Peyer's patch (tissue), 4 donors: ENCODE data around the gene LMAN2L. TPM values are rescaled to one million over a fixed set of nuclear protein-coding genes. Genes with fewer than 3 reads are reported as not detected.

ENCODE experiments used
- DNase-seq, 3 donors: peaks; one replicate each; pipeline ENCODE4 v3.0.0-alpha.2; 2017 to 2019
- H3K27ac ChIP-seq, 4 donors: fragments of 200-600 bp; sonication (generic); one replicate each; pipeline ENCODE4 v1.5.1; 2016 to 2019
- H3K27me3 ChIP-seq, 2 donors: fragments of 200-600 bp; sonication (generic); one replicate each; pipeline ENCODE4 v1.5.1; 2019
- H3K36me3 ChIP-seq, 3 donors: fragments of 200-600 bp; sonication (generic); one replicate each; pipeline ENCODE4 v1.5.1; 2016 to 2019
- H3K4me1 ChIP-seq, 4 donors: fragments of 200-600 bp; sonication (generic); one replicate each; pipeline ENCODE4 v1.5.1; 2016 to 2019
- H3K4me3 ChIP-seq, 4 donors: fragments of 200-600 bp; sonication (generic); 1 replicate in 3 of 4; 2 replicates in 1 of 4; pipeline ENCODE4 v1.5.1; 2016 to 2019; ENCODE audit warnings: mild to moderate bottlenecking in 1 of 4
- H3K9me3 ChIP-seq, 4 donors: fragments of 200-600 bp; sonication (generic); one replicate each; pipeline ENCODE4 v1.5.1; 2016 to 2019; ENCODE audit warnings: mild to moderate bottlenecking in 1 of 4
- CTCF ChIP-seq, 6 experiments: fragments of 450-650 bp in 4 of 6; fragments of 200-600 bp in 2 of 6; sonication (generic) in 1 of 6; IDR thresholded peaks; one replicate each; pipeline ENCODE4 v1.5.1; 2017 to 2019; ENCODE audit warnings: antibody characterized with exemption in 6 of 6, mild to moderate bottlenecking in 3 of 6, moderate library complexity in 1 of 6
- POLR2A ChIP-seq, 2 donors: fragments of 450-650 bp; IDR thresholded peaks; one replicate each; pipeline ENCODE4 v1.5.1; 2017; ENCODE audit warnings: antibody characterized with exemption in 2 of 2, mild to moderate bottlenecking in 2 of 2, moderate library complexity in 2 of 2
- total RNA-seq, 4 donors: library from RNA; depleted of rRNA; stranded (reverse); fragments of >200 nt; gene quantifications; one replicate each; pipeline ENCODE4 v1.1.0, GENCODE V29; 2016

The LMAN2L gene
- total RNA-seq, 4 donors from 2014 or later: 9.4 to 12.5 (median 10.8) TPM

GRCh38 chr2:96663829-96664228, 76.0 kb downstream of the LMAN2L start:
- Histone ChIP-seq H3K36me3 (no peaks in the 10 kb centered on the region), H3K27me3 (no peaks in the 10 kb centered on the region), H3K9me3 (no peaks in the 10 kb centered on the region), H3K4me1 (no peaks in the 10 kb centered on the region), H3K4me3 (no peak overlapping the region), H3K27ac (no peak overlapping the region)
- DNase-seq: peak in 1 of 3 donors; percentile 21
- no peak for TF ChIP-seq POLR2A (IDR thresholded peaks at IDR 0.05)

- no peaks in the 10 kb centered on the region for H3K9me3 ChIP-seq
- H3K4me1 ChIP-seq: no peaks in the 10 kb centered on the region
- H3K4me3 ChIP-seq: no peak overlapping the region
- no peak for TF ChIP-seq POLR2A (IDR thresholded peaks at IDR 0.05)
- no peak for TF ChIP-seq CTCF (IDR thresholded peaks at IDR 0.05)
- no peak for DNase-seq
- H3K27me3 ChIP-seq: no peaks in the 10 kb centered on the region
- H3K27ac ChIP-seq: no peak overlapping the region
- no peaks in the 10 kb centered on the region for H3K36me3 ChIP-seq
Observed at GRCh38 chr2:96663177-96663576, 76.7 kb downstream of the LMAN2L start.

- no peak for TF ChIP-seq CTCF (IDR thresholded peaks at IDR 0.05)
- TF ChIP-seq POLR2A (IDR thresholded peaks at IDR 0.05): no peak
Observed at GRCh38 chr2:96662360-96662759, 77.5 kb downstream of the LMAN2L start.

GRCh38 chr2:96661324-96661723, 78.5 kb downstream of the LMAN2L start:
- no peaks in the 10 kb centered on the region for H3K4me1 ChIP-seq
- H3K27ac ChIP-seq: no peak overlapping the region
- no peak for DNase-seq
- H3K27me3 ChIP-seq: no peaks in the 10 kb centered on the region
- no peaks in the 10 kb centered on the region for H3K9me3 ChIP-seq
- H3K4me3 ChIP-seq: no peak overlapping the region
- no peak for TF ChIP-seq POLR2A (IDR thresholded peaks at IDR 0.05)
- no peak for TF ChIP-seq CTCF (IDR thresholded peaks at IDR 0.05)
- H3K36me3 ChIP-seq: no peaks in the 10 kb centered on the region

More at GRCh38 chr2:96662360-96662759, 77.5 kb downstream of the LMAN2L start:
- Histone ChIP-seq H3K9me3 (no peaks in the 10 kb centered on the region), H3K27ac (no peak overlapping the region), H3K4me3 (no peak overlapping the region), H3K27me3 (no peaks in the 10 kb centered on the region), H3K4me1 (no peaks in the 10 kb centered on the region), H3K36me3 (no peaks in the 10 kb centered on the region)
- no peak for DNase-seq

- no peaks in the 10 kb centered on the region for H3K4me1 ChIP-seq
- H3K27me3 ChIP-seq: no peaks in the 10 kb centered on the region
- H3K36me3 ChIP-seq: no peaks in the 10 kb centered on the region
- H3K27ac ChIP-seq: no peak overlapping the region
- H3K4me3 ChIP-seq: no peak overlapping the region
- H3K9me3 ChIP-seq: no peaks in the 10 kb centered on the region
- DNase-seq: no peak
- TF ChIP-seq POLR2A (IDR thresholded peaks at IDR 0.05): no peak
- no peak for TF ChIP-seq CTCF (IDR thresholded peaks at IDR 0.05)
Observed at GRCh38 chr2:96656540-96656939, 83.3 kb downstream of the LMAN2L start.

Other genes with a start within 250 kb of the LMAN2L start
- 10 to 100 TPM in 2 of 4 donors, 1 to 10 TPM in 1, not detected in 1; 1.7 to 23.6 (median 20.2) TPM for gene NEURL3, start 234.7 kb downstream of the LMAN2L start, total RNA-seq
- gene ARID5A, start 203.3 kb downstream of the LMAN2L start, total RNA-seq: 10 to 100 TPM in 3 of 4 donors, 1 to 10 TPM in 1; 3.9 to 44.6 (median 16.9) TPM
- 10 to 100 TPM; 31.5 to 69.2 (median 59.6) TPM for gene KANSL3, start 101.8 kb downstream of the LMAN2L start, total RNA-seq
- not detected for gene FER1L5, start 97.3 kb downstream of the LMAN2L start, total RNA-seq
- 10 to 100 TPM; 19.0 to 53.9 (median 41.7) TPM for gene CNNM4, start 20.8 kb upstream of the LMAN2L start, total RNA-seq
- 100 to 1,000 TPM in 1 of 4 donors, 10 to 100 TPM in 3; 29.8 to 108 (median 44.8) TPM for gene CNNM3, start 76.2 kb upstream of the LMAN2L start, total RNA-seq
- 10 to 100 TPM in 2 of 4 donors, 1 to 10 TPM in 2; 7.4 to 14.0 (median 8.9) TPM for gene ANKRD23, start 104.0 kb upstream of the LMAN2L start, total RNA-seq
- 10 to 100 TPM in 3 of 4 donors, 1 to 10 TPM in 1; 5.8 to 17.3 (median 15.4) TPM for gene ANKRD39, start 118.0 kb upstream of the LMAN2L start, total RNA-seq
- 10 to 100 TPM in 3 of 4 donors, 1 to 10 TPM in 1; 4.2 to 19.0 (median 13.9) TPM for gene SEMA4C, start 130.0 kb upstream of the LMAN2L start, total RNA-seq
- not detected for gene FAM178B, start 246.5 kb upstream of the LMAN2L start, total RNA-seq